NCI-H82 (cell line): ENCODE measurements around the gene TUFM.
"Not testable (repeated sequence)": the region's sequence is repeated elsewhere in the genome, so short reads cannot be mapped to it uniquely, and the experiment has no call there.

ENCODE experiments used
- DNase-seq: peaks from one replicate; lab custom pipeline; 2025; lab: John Stamatoyannopoulos, UW

Gene TUFM

GRCh38 chr16:28838558-28838918, 7.6 kb downstream of the TUFM start:
- DNase-seq, result no peak

DNA sequence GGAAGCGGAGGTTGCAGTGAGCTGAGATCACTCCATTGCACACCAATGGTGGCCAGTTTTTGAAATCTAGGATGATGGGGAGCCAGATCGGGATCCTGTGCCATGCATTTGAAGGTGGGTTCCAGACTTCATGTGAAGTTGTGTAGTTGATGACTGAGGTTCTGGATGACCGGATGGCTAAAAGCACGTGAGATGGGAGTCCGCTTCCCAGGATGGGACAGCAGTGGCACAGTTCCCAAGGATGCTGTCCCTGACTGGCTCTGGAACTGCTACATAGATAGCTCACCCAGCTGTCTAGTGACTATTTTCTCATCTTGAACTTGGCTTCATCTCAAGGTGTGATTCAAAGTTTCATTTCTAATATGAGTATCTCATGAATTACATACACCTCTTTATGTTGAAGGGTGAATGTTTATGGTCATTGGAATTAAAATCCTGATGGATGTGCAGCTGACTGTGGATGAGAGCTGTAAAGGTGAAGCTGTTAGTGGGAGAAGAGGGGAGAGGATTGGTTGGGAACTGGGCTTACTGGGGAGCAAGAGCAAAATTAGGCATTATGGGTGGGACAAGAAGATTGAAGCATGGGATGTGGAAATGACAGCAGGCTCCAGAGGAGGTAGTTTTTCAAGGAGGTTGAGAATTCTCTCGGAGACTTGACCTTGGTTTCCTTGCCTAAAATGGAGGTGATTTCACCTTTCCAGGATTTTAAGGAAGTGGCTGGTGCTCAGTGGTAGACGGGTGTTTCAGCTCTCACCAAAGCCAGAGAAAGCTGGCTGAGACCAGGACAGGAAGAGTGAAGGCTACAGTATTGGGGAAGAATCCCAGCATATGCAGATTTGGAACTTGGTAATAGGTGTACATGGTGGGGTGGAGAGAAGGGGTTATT, 8.2 kb downstream of the TUFM start:
- DNase-seq, result no peak

GRCh38 chr16:28836761-28837064, 9.4 kb downstream of the TUFM start:
- no peak for DNase-seq

GRCh38 chr16:28835864-28836760, 10.0 kb downstream of the TUFM start:
- DNase-seq, result no peak

DNA sequence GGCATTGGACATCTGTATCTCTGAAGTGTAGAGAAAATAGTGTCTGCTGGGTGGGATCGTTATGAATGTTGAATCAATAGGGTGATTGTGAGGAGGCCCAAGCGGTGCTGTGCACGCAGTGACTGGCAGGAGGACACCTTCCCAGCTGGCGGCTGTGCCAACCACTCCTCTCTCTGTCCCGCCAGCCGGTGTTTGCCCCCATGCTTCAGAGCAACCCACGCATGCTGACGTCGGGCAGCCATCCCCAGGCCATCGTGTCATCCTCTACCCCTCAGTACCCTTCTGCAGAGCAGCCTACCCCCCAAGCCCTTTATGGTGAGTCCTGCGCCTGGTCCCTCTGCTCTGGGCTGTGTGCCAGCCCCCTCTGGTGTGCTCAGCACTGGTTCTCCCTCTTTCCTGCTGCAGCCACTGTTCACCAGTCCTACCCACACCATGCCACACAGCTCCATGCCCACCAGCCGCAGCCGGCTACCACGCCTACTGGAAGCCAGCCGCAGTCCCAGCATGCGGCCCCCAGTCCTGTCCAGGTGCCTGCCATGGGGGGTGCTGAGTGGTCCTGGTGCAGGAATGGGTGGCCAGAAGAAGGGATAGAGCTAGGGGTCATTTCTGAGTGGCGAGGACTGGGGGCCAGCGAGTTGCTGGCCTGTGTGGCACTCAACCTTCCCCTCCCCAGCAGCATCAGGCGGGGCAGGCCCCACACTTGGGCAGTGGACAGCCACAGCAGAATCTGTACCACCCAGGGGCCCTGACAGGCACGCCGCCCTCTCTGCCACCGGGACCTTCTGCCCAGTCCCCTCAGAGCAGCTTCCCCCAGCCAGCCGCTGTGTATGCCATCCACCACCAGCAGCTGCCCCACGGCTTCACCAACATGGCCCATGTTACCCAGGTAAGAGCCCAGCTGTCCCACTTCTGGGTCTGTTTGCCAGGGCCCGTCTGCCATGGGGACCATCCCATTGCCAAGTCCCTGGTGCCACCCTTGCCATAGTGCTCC, 11.0 kb downstream of the TUFM start:
- no peak for DNase-seq

- no peak for DNase-seq
Measured at GRCh38 chr16:28834349-28834748, 11.8 kb downstream of the TUFM start.

GRCh38 chr16:28830531-28830930, 15.6 kb downstream of the TUFM start:
- DNase-seq, result no peak

DNA sequence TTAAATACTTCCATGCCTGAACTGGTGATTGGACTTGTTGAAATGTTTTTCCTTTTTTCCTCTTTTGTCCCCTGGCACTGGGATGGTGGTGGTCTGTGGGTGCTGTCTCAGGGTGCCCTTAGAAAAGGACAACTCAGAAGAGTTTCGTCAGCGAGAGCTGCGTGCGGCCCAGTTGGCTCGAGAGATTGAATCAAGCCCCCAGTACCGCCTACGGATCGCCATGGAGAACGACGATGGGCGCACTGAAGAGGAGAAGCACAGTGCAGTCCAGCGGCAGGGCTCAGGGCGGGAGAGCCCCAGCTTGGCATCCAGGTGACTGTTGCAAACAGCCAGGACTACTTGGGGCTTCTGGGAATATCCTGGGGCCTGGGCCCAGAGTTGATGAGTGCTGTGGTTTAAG, 16.4 kb downstream of the TUFM start:
- no peak for DNase-seq

- DNase-seq, result no peak
Measured at GRCh38 chr16:28826141-28826540, 20.0 kb downstream of the TUFM start.

GRCh38 chr16:28824717-28824973, 21.5 kb downstream of the TUFM start:
- DNase-seq, result no peak

DNA sequence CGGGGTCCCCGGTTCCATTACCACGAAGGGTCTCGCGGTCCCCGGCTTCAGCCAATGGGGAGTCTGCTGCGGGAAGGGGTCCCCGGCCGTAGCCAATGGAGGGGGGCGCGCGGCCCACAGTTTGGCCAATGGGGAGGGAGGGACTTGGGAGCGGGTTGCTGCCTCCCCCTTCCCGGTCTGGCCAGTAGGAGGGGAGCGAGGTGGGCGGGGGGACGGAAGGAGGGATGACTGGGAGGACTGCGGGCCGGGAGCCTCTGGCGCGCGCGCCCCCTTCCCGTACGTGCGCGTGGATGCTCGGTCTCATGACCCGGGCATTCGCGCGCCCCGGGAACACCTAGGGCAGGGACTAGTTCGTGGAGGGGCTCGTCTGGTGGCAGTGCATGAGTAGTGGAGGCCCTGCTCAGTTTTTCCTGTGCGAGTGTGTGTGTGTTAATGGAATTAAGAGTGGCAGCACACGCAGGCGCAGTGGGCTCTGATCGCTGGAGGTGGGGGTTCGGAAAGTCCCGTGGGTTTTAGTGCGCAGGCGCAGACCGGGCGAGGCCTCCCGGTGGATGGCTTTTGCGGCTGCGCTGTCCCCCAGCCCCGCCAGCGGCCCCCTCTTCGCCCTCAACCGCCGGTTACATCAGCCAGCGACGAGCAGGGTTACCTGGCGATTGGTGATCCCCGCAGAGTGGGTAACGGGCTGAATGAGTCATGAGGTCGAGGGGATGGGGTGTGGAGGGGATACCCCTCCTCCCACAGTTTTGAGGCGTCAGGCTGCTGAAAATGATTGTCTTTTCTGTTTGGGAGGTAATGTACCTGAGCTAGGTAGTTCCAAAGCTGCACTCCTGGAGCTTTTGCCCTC, 22.1 kb downstream of the TUFM start:
- DNase-seq, result peak; percentile 98

- DNase-seq, result no peak
Measured at GRCh38 chr16:28823291-28823872, 22.8 kb downstream of the TUFM start.

- peak; percentile 96 for DNase-seq
Measured at GRCh38 chr16:28822520-28823290, 23.4 kb downstream of the TUFM start, which contains the start of gene ATXN2L. TSS of gene ATXN2L (plus strand) at chr16:28822999. CDS start at chr16:28823260, 261 bp downstream.

DNA sequence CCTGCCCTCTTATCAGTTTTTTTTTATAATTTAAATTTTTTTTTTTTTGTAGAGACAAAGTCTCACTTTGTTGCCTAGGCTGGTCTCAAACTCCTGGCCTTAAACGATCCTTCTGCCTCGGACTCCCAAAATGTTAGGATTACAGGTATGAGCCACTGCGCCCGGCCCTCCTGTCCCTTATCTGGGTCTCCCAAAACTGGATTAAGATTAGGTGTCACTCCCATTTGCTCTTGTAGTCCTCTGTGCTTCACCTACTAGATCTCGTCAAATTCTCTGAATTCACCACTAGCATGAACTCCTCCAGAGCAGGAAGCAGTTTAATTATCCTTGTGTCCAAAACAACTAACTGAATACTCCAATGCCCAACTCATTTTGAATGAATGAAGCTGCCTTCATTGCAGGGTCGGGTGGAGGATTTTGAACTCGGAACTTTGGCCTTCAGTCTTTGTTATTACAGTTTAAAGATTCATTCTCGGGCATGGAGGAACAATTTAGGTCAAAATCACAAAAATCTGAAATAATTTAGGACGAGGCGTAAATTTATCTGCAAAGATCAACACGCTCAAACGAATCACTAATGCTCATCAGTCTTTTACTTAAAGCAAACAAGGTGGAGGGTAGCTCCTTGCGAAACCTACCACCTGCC, 24.2 kb downstream of the TUFM start:
- DNase-seq, result peak; percentile 30

DNA sequence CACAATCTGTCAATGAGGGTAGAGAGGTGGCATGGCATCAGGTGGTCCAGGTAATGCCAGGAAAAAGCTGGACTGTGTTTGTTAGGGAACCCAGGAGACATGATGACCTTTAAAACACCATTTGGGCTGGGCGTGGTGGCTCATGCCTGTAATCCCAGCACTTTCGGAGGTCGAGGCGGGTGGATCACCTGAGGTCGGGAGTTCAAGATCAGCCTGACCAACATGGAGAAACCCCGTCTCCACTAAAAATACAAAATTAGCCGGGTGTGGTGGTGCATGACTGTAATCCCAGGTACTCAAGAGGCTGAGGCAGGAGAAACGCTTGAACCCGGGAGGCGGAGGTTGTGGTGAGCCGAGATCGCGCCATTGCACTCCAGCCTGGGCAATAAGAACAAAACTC, 25.6 kb downstream of the TUFM start:
- DNase-seq, result not testable (repeated sequence)

DNA sequence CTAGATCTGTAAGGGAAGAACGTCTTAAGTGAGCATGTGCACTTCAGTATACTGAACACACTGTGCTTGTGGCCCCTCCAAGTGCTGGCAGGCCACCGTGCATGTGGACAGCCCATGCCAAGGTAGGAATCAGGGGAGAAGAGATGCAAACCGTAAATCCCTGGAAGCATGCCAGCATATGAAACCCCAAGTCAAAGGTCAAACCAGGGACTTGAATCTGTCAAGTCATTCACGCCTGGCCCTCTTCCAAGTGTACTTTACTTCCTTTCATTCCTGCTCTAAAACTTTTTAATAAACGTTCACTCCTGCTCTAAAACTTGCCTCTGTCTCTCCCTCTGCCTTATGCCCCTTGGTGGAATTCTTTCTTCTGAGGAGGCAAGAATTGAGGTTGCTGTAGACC, 26.1 kb downstream of the TUFM start:
- no peak for DNase-seq

- not testable (repeated sequence) for DNase-seq
Measured at GRCh38 chr16:28807445-28808120, 38.6 kb downstream of the TUFM start.

DNA sequence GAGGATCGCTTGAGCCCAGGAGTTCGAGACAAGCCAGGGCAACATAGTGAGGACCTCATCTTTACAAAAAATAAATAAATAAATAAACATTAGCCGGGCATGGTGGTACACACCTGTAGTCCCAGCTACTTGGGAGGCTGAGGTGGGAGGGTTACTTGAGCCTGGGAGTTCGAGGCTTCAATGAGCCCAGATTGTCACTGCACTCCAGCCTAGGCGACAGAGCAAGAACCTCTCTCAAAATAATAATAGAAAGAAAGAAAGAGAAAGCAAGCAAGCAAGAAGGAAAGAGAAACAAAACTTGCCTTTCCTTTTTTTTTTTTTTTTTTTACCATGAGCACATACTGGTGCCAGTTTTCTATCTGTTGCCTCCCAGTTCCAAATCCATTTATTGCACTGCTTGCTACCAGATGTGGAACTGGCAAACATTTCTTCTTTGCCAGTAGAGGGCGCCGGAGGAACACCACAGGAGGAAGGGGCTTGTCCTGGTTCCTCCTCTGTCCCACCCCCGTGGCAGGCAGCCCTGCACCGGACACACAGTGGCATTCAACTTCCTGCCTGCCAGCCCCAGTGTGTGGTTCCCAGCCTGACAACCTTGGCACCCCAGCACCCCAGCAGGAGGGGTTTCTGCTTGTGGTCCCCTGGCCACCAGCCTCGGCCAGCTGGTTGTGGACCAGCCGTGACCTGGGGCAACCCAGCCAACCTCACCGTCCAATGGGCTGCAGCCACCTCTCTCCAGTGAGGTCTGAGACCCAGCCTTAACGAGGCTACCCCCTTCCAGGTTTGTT, 43.7 kb downstream of the TUFM start:
- DNase-seq, result peak; percentile 79
